GM10266 (cell line): ENCODE data around the gene LCN6.
"Not testable (repeated sequence)": the region's sequence is repeated elsewhere in the genome, so short reads cannot be mapped to it uniquely, and the experiment has no call there.

Experiments used
- DNase-seq: peaks from one replicate; pipeline ENCODE4 v3.0.0; 2012; ENCODE audit errors: extremely low spot score
- TF ChIP-seq, protein P1 (sequence below): IDR thresholded peaks from 2 replicates; pipeline ENCODE4 v1.5.1; 2012; ENCODE audit warnings: mild to moderate bottlenecking, low read depth; ENCODE audit not compliant: control insufficient read depth, insufficient read depth; ENCODE audit errors: missing control alignments

Gene LCN6

DNA sequence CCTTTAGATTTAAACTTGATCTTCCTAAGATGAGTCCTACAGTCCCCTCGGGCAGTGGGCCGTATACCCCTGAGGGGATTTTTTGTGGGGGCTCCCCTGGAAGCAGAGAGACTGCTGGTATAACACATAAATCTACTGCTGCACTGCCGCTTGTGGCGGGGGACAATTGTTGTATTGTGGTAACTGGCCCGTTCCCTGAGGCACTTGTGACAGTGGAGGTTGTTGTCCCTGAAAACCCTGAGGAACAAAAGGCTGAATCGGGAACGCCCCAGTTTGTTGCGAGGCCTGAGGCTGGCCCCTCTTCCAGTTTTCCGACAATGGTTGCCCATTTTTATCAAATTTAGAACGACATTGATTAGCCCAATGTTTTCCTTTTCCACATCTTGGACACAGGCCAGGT, 38.1 kb upstream of the LCN6 start:
- TF ChIP-seq, protein P1, sequence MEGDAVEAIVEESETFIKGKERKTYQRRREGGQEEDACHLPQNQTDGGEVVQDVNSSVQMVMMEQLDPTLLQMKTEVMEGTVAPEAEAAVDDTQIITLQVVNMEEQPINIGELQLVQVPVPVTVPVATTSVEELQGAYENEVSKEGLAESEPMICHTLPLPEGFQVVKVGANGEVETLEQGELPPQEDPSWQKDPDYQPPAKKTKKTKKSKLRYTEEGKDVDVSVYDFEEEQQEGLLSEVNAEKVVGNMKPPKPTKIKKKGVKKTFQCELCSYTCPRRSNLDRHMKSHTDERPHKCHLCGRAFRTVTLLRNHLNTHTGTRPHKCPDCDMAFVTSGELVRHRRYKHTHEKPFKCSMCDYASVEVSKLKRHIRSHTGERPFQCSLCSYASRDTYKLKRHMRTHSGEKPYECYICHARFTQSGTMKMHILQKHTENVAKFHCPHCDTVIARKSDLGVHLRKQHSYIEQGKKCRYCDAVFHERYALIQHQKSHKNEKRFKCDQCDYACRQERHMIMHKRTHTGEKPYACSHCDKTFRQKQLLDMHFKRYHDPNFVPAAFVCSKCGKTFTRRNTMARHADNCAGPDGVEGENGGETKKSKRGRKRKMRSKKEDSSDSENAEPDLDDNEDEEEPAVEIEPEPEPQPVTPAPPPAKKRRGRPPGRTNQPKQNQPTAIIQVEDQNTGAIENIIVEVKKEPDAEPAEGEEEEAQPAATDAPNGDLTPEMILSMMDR: no peak
- no peak for DNase-seq

DNA sequence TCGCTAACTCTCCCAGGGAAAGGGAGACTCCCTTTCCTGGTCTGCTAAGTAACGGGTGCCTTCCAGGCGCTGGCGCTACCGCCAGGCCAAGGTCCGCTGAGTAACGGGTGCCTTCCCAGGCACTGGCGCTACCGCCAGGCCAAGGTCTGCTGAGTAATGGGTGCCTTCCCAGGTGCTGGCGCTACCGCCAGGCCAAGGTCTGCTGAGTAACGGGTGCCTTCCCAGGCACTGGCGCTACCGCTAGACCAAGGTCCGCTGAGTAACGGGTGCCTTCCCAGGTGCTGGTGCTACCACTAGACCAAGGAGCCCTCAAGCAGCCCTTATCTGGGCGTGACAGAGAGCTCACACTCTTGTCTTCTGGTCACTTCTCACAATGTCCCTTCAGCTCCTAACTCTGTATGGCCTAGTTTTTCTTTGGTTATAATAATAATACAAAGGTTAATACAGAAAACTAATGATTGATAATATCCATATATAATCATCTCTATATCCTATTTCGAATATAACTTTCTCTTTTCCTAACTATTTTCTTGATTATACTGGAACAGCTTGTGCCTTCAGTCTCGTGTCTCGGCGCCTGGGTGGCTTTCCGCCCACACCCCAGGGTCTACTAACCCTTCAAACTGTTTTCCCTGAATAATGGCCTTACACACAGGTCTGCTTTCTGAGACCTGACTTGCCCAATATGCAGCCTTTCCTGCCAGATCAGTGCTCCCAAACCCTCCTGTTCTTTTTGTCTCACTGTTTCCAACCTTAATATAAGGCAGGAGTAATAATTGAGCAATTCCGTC, 37.4 kb upstream of the LCN6 start:
- not testable (repeated sequence) for DNase-seq

DNA sequence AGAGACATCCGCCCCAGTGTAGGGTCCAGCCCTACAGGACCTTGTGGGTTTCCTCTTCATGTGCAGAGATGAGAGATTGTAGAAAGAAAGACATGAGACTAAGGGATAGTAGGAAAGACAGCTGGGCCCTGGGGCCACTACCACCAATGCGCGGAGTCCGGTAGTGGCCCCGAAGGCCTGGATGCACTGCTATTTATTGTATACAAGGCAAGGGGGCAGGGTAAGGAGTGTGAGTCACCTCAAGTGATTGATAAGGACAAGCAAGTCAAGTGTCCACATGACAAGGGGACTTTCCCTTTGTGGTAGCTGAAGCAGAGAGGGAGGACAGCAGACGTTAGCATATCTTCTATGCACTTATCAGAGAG, 36.7 kb upstream of the LCN6 start:
- no peak for DNase-seq
- TF ChIP-seq, protein P1: no peak

DNA sequence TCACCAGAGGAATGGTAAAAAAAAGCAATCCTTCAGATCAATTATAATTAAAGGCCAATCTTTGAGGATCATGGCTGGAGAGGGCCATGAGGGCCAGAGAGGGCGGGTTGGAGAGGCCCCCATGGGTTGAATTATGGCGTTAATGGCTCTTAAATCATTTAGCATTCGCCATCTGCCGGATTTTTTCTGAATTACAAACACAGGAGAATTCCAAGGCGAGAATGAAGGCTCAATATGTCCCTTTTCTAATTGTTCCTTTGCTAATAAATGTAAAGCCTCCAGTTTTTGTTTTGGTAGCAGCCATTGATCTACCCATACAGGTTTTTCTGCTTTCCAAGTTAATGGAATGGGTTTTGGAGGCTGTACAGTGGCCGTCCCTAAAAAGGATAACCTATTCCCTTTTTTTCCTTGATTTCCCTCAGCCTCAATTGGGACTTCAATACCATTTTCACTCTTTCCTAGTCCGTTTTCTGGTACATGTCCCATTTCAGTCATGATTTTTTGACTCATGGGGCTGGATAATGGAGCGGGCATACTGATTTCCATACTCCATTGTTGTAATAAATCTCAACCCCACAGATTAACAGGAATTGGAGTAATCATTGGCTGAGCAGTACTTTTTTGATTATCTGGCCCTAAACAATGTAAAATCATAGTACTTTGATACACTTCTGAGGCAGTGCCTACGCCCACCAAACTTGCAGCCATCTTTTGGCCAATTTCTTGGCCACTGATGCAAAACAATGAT, 36.1 kb upstream of the LCN6 start:
- DNase-seq: peak; percentile 18
- TF ChIP-seq, protein P1: peak; percentile 17

DNA sequence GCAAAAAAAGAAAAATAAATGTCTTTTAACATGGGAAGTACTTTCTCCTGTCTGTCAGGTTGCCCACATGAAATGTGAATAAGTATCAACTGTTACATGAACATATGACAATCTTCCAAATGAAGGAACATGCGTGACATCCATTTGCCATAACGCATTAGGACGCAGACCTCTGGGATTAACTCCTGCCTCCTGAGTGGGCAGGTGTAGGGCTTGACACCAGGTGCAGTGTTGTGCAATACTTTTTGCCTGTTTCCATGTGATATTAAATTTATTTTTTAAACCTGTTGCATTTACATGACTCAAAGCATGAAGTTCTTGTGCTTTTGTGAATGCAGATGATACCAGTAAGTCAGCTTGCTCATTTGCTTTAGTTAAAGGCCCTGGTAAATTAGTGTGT, 34.1 kb upstream of the LCN6 start:
- DNase-seq: no peak
- TF ChIP-seq, protein P1: no peak

DNA sequence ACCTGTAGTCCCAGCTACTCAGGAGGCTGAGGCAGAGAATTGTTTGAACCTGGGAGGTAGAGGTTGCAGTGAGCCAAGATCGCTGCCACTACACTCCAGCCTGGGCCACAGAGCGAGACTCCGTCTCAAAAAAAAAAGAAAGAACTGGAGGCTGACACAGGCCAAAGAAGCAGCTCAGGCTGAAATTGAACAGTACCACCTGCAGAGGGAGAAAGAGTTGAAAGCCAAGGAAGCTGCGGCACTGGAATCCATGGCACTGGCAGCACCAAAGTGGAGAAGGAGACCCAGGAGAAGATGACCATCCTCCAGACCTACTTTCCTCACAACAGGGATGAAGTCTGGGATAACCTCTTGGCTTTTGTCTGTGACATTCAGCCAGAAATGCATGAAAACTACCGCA, 31.5 kb upstream of the LCN6 start:
- TF ChIP-seq, protein P1: no peak
- DNase-seq: no peak

DNA sequence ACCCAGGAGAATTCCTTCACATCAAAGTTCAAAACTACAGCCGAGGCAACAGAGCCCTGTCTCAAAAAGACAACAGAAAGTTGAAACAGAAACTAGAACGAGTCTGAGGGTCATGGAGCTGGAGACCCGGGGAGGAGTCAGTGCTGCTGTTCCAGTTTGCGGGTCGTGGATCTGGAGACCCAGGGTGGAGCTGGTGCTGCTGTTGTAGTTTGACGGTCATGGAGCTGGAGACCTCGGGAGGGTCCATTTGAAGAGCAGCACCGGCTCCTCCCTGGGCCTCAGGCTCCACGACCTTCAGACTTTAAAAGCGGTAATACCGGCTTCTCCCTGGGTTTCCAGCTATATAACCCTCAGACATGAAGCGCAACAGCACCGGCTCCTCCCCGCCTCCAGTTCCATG, 29.0 kb upstream of the LCN6 start:
- TF ChIP-seq, protein P1: no peak
- DNase-seq: no peak

DNA sequence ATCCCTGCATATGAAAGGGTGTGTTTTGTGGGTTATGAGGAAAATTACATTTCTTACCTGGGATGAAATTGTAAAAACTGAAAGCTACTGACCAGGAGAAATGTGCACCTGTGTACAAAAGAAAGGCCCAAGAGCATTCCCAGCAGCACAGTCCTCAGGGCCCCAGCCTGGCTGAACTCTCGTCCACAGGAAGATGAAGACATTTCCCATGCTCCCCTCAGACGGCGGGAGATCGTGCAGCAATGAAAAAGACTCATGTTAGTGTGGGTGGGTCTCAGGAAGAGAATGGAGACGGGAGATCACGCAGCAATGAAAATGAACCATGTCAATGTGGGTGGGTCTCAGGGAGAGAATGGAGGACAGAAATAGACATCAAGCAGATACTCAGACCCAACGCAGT, 28.6 kb upstream of the LCN6 start:
- DNase-seq: no peak
- TF ChIP-seq, protein P1: no peak
